Skeletal muscle tissue (tissue), 4 donors: ENCODE data around the gene ASCC3. TPM values are rescaled to one million over a fixed set of nuclear protein-coding genes. Genes with fewer than 3 reads are reported as not detected.

Source experiments
- H3K27ac ChIP-seq: one replicate; pipeline ENCODE4 v1.7.0; 2013; ENCODE audit warnings: mild to moderate bottlenecking, low read depth, low read length, inconsistent platforms
- H3K27me3 ChIP-seq, 3 donors: one replicate each; pipeline ENCODE4 v1.7.0; 2013; ENCODE audit warnings: low read length in 3 of 3; ENCODE audit not compliant: control insufficient read depth in 3 of 3, insufficient read depth in 3 of 3
- H3K36me3 ChIP-seq, 3 donors: one replicate each; pipeline ENCODE4 v1.7.0; 2013; ENCODE audit warnings: low read length in 3 of 3; ENCODE audit not compliant: control insufficient read depth in 3 of 3, insufficient read depth in 3 of 3
- H3K4me1 ChIP-seq, 3 donors: one replicate each; pipeline ENCODE4 v1.7.0; 2013; ENCODE audit warnings: low read length in 3 of 3, mild to moderate bottlenecking in 3 of 3; ENCODE audit not compliant: control insufficient read depth in 3 of 3, insufficient read depth in 3 of 3
- H3K4me3 ChIP-seq, 3 donors: one replicate each; pipeline ENCODE4 v1.7.0; 2013; ENCODE audit warnings: low read length in 3 of 3
- H3K9ac ChIP-seq, 3 donors: one replicate each; pipeline ENCODE4 v1.7.0; 2013; ENCODE audit warnings: low read length in 3 of 3, mild to moderate bottlenecking in 3 of 3, moderate library complexity in 2 of 3, low read depth in 1 of 3
- H3K9me3 ChIP-seq, 3 donors: one replicate each; pipeline ENCODE4 v1.7.0; 2013; ENCODE audit warnings: low read length in 3 of 3; ENCODE audit not compliant: control insufficient read depth in 3 of 3
- total RNA-seq: library from RNA; depleted of rRNA; stranded (reverse); fragments of >200 nt; gene quantifications from one replicate; pipeline ENCODE4 v1.2.3, GENCODE V29; 2014
- donor health status: Osteomylitis.

ASCC3 gene
- total RNA-seq, 1 donor from 2014 or later, result 21.4 TPM

DNA sequence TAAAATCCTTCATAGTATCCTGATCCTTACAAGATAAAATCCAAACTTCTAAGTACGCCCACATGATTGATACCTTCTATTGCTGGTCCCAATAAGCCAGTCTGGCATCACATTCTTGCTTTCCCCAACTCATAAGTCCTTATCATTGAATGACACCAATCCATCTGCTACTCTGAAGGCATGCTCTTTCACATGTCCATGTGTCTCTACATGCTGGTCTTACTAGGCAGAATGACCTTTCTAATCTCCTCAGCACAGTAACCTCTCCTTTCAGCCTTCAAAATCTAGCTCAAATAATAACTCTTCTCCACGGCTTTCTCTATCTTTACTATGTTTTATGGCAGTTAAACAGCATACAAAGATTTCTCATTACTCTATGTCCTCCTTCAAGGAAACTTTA lies 71.1 kb downstream of the ASCC3 start:
- Histone ChIP-seq H3K4me1 (no peaks in the 10 kb centered on the region), H3K4me3 (no peak overlapping the region), H3K27ac (no peak overlapping the region), H3K36me3 (no peaks in the 10 kb centered on the region), H3K9me3 (no peaks in the 10 kb centered on the region), H3K27me3 (no peaks in the 10 kb centered on the region), H3K9ac (no peak overlapping the region)

DNA sequence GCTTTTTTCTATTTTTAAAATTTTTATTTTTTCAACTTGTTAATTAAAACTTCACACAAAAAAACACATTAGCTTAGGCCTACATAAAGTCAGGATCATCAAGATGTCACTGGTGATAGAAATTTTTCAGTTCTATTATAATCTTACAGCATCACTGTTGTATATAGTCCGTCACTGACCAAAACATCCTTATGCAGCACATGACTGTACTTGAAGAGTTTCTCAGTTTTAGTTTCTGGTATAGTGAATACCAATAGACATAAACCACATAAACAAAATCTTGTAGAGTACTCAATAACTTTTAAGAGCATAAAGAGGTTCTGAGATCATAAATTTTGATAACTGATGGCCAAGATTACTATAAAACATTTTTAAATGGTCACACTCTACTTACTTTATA lies 71.8 kb downstream of the ASCC3 start:
- no peaks in the 10 kb centered on the region for H3K9me3 ChIP-seq
- no peak overlapping the region for H3K27ac ChIP-seq
- H3K36me3 ChIP-seq, result no peaks in the 10 kb centered on the region
- no peak overlapping the region for H3K4me3 ChIP-seq
- no peaks in the 10 kb centered on the region for H3K27me3 ChIP-seq
- H3K4me1 ChIP-seq, result no peaks in the 10 kb centered on the region
- H3K9ac ChIP-seq, result no peak overlapping the region

- Histone ChIP-seq H3K27me3 (no peaks in the 10 kb centered on the region), H3K4me3 (no peak overlapping the region), H3K9ac (no peak overlapping the region), H3K4me1 (no peaks in the 10 kb centered on the region), H3K9me3 (no peaks in the 10 kb centered on the region), H3K27ac (no peak overlapping the region), H3K36me3 (no peaks in the 10 kb centered on the region)
Measured at GRCh38 chr6:100808638-100809275, 72.4 kb downstream of the ASCC3 start.

DNA sequence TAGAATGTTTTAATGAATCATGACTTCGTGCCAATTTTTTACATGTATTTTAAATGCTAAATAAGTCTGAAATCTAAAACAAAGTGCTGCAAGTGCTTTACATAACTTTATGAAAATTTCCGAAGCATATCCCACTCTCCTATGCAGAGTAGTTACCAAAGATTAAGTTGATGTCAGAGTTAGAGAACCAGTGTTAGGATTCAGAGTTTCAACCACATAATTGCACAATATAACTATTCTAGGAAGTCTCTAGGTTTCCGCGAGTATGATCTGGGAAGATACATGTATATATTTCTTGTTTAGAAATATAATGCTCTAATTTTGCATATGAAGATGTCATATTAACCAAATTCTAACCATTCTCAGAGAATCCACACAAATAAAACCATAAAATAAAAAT lies 74.8 kb downstream of the ASCC3 start:
- Histone ChIP-seq H3K9ac (no peak overlapping the region), H3K4me3 (no peak overlapping the region), H3K27ac (no peak overlapping the region), H3K36me3 (no peaks in the 10 kb centered on the region), H3K9me3 (no peaks in the 10 kb centered on the region), H3K27me3 (no peaks in the 10 kb centered on the region), H3K4me1 (no peaks in the 10 kb centered on the region)

DNA sequence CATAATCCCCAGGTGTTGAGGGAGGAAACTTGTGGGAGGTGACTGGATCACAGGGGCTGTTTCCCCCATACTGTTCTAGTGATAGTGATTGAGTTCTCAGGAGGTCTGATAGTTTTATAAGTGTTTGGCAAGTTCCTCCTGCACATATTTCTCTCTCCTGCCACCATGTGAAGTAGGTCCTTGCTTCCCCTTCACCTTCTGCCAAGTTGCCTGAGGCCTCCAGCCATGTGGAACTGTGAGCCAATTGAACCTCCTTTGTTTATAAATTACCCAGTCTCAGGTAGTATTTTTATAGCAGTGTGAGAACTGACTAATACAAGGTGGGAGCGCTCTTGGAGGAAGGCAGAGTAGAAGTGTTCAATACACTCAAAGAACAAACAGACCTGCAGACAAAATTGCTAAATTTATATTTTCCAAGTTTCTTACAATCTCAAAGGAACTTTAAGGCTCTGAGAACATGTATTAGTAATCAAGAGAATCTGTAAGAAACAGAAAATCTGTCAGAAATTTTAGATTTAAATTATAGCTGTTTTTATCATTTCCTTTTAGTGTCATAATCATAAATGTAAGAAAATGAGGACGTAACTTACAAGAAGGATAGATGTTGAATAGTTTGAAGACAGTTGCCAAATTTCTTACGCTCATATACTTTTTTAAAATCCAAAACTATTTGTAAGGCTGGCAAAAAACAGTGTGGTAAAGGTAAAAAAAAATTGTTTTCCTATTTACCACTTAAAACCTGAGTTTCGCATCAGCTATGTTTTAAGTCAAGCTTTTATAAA lies 77.7 kb downstream of the ASCC3 start:
- Histone ChIP-seq H3K4me3 (no peak overlapping the region), H3K36me3 (no peaks in the 10 kb centered on the region), H3K27me3 (no peaks in the 10 kb centered on the region), H3K9ac (no peak overlapping the region), H3K27ac (no peak overlapping the region), H3K4me1 (no peaks in the 10 kb centered on the region), H3K9me3 (no peaks in the 10 kb centered on the region)

- Histone ChIP-seq H3K27me3 (no peaks in the 10 kb centered on the region), H3K4me3 (no peak overlapping the region), H3K36me3 (peaks cover 0 to 2% (median 0%) of the 10 kb centered on the region in 3 donors), H3K27ac (no peak overlapping the region), H3K9ac (no peak overlapping the region), H3K9me3 (no peaks in the 10 kb centered on the region), H3K4me1 (no peaks in the 10 kb centered on the region)
Measured at GRCh38 chr6:100801036-100801435, 80.1 kb downstream of the ASCC3 start.

DNA sequence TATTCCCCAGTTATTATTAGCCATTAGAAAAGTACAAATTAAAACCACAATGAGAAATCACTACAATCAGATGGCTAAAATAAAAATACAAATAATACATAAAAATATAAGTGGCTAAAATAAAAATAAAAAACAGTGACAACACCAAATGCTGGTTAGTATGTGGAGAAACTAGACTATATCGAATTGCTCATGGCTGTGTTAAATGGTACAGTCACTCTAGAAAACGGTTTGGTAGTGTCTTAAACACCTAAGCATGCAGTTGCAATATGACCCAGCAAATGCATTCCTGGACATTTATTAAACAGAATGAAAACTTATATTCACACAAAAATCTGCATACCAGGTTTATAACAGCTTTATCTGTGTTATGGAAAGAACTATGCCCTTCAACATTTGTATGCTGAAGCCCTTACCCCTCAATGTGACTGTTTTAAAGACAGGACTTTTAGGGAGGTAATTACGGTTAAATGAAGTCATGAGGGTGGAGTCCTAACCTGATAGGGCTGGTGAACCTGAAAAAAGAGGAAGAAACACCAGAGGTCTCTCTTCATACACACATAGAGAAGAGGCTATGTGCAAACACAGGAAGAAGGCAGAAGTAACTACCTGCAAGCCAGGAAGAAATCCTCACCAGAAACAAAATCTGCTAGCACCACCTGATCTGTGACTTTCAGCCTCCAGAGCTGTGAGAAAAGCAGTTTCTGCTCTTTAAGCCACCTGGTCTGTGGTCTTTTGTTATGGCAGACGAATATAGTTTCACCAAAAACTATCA lies 84.9 kb downstream of the ASCC3 start:
- Histone ChIP-seq H3K9me3 (no peaks in the 10 kb centered on the region), H3K27ac (no peak overlapping the region), H3K27me3 (no peaks in the 10 kb centered on the region), H3K36me3 (peaks cover 0 to 2% (median 0%) of the 10 kb centered on the region in 3 donors), H3K9ac (no peak overlapping the region), H3K4me1 (no peaks in the 10 kb centered on the region), H3K4me3 (no peak overlapping the region)

DNA sequence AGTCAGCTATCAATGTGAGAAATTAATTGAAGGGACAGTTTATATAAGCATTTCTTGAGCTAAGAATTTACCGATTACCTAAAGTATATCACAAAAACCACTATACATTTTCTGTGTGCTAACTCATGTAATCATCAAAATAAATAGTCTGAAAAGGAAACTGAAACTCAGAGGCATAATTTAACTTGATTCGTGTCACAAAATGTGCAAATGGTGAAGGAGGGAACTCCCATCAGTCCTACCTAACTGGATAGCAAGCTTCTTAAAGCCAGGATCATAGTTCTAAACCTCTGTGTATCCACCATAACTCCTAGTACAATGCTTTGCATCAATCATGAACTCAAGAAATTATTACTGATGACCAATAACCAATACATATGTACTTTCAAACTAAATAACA lies 91.0 kb downstream of the ASCC3 start:
- Histone ChIP-seq H3K4me1 (no peaks in the 10 kb centered on the region), H3K27ac (no peak overlapping the region), H3K36me3 (no peaks in the 10 kb centered on the region), H3K9ac (no peak overlapping the region), H3K27me3 (no peaks in the 10 kb centered on the region), H3K4me3 (no peak overlapping the region), H3K9me3 (no peaks in the 10 kb centered on the region)

DNA sequence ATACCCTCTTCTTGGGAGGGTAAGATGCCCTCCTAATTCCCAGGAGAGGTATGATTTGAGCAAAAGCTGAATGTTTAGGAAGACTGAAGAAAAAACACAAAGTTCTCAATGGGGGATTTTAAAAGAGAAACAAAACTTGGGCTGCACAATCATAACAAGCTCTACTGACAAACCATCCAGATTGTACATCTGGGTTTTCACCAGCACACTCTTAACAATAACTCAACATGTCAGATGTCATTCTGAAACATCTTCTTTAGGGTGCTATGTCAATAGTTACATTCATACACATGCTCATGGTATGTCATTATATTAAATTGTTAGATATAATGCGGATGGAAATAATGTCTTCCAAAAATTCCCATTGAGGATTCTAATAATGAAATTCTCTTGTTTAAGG lies 95.1 kb downstream of the ASCC3 start:
- no peak overlapping the region for H3K27ac ChIP-seq
- no peaks in the 10 kb centered on the region for H3K27me3 ChIP-seq
- no peak overlapping the region for H3K9ac ChIP-seq
- no peaks in the 10 kb centered on the region for H3K4me1 ChIP-seq
- H3K4me3 ChIP-seq, result no peak overlapping the region
- H3K9me3 ChIP-seq, result no peaks in the 10 kb centered on the region
- H3K36me3 ChIP-seq, result no peaks in the 10 kb centered on the region

GRCh38 chr6:100780648-100781047 lies 100.5 kb downstream of the ASCC3 start:
- Histone ChIP-seq H3K4me1 (no peaks in the 10 kb centered on the region), H3K4me3 (no peak overlapping the region), H3K27ac (no peak overlapping the region), H3K27me3 (no peaks in the 10 kb centered on the region), H3K9ac (no peak overlapping the region), H3K36me3 (no peaks in the 10 kb centered on the region), H3K9me3 (no peaks in the 10 kb centered on the region)
